HepG2 (cell line): ENCODE results near the gene ZNF106. TPM values are rescaled to one million over a fixed set of nuclear protein-coding genes. Genes with fewer than 3 reads are reported as not detected.

Experiments used
- ATAC-seq: fragments of 200-7000 bp; cut with Tn5 transposase; 3 replicates; pipeline ENCODE4 v1.9.1; 2020; ENCODE audit warnings: mild to moderate bottlenecking, moderate library complexity
- BruUV-seq: library from RNA; stranded (reverse); fragments of 400-500 nt; replicated peaks from 2 replicates; lab custom pipeline; 2021; lab: Mats Ljungman, UMichigan
- CTCF ChIA-PET: fragments of 300-600 bp; formaldehyde crosslinking; extraction: SDS; loops from one replicate; lab custom pipeline; 2021; ENCODE audit warnings: low total read pairs, inconsistent platforms, low intra/inter-chr PET ratio; lab: Yijun Ruan, JAX
- POLR2A ChIA-PET: fragments of 350-600 bp; sonication (Branson Sonifier 250); formaldehyde crosslinking; loops from one replicate; lab custom pipeline; 2020; ENCODE audit warnings: antibody characterized with exemption, inconsistent platforms; lab: Yijun Ruan, JAX
- DNase-seq: peaks from one replicate; pipeline ENCODE4 v3.0.0-alpha.2; 2015; ENCODE audit warnings: low spot score
- FAIRE-seq: peaks from 3 replicates; lab custom pipeline; 2011; peaks lifted over from hg19 to GRCh38; lab: Jason Lieb, UNC
- H2AFZ ChIP-seq: one replicate; pipeline ENCODE4 v1.6.1; 2011; ENCODE audit warnings: low read length, inconsistent platforms
- H3K27ac ChIP-seq: fragments of 300-600 bp; 3 replicates; pipeline ENCODE4 v1.8.0; 2011; ENCODE audit warnings: mixed run types, mild to moderate bottlenecking, mixed read lengths, low read length, inconsistent platforms; ENCODE audit not compliant: insufficient read depth; ENCODE audit errors: extremely low read length
- H3K27me3 ChIP-seq, 2 experiments: fragments of 200-600 bp in 1 of 2; 2 replicates in 1 of 2; 3 replicates in 1 of 2; pipeline versions ENCODE4 v1.6.0 to v1.8.0; 2011; ENCODE audit warnings: low read length in 2 of 2, mild to moderate bottlenecking in 2 of 2, moderate library complexity in 2 of 2, inconsistent platforms in 1 of 2; ENCODE audit not compliant: insufficient read depth in 2 of 2, control insufficient read depth in 1 of 2
- H3K36me3 ChIP-seq, 2 experiments: fragments of 200-600 bp in 1 of 2; replicated peaks in 1 of 2; 2 replicates in 1 of 2; 3 replicates in 1 of 2; pipeline versions ENCODE4 v1.5.1 to v1.8.0; 2011; ENCODE audit warnings: low read length in 2 of 2, inconsistent platforms in 1 of 2; ENCODE audit not compliant: insufficient read depth in 2 of 2, control insufficient read depth in 1 of 2
- H3K4me1 ChIP-seq: 2 replicates; pipeline ENCODE4 v1.5.1; 2012; ENCODE audit warnings: low read length, inconsistent platforms; ENCODE audit not compliant: insufficient read depth
- H3K4me2 ChIP-seq: 2 replicates; pipeline ENCODE4 v1.6.0; 2011; ENCODE audit warnings: low read depth, low read length, inconsistent platforms
- H3K4me3 ChIP-seq, 3 experiments: fragments of 200-600 bp in 1 of 3; sonication (generic), shearing (Covaris generic) in 1 of 3; replicated peaks in 1 of 3; 2 replicates each; pipeline ENCODE4 v1.5.1; 2011 to 2016; ENCODE audit warnings: low read length in 3 of 3, inconsistent platforms in 2 of 3, low read depth in 2 of 3, mild to moderate bottlenecking in 2 of 3, control low read depth in 1 of 3, mixed read lengths in 1 of 3; ENCODE audit not compliant: insufficient read depth in 1 of 3
- H3K79me2 ChIP-seq: one replicate; pipeline ENCODE4 v1.6.1; 2011; ENCODE audit warnings: low read length, inconsistent platforms; ENCODE audit not compliant: insufficient read depth
- H3K9ac ChIP-seq: 2 replicates; pipeline ENCODE4 v1.6.0; 2011; ENCODE audit warnings: mild to moderate bottlenecking, low read depth, low read length, inconsistent platforms; ENCODE audit not compliant: insufficient read depth
- H3K9me3 ChIP-seq: 2 replicates; pipeline ENCODE4 v1.5.1; 2012; ENCODE audit warnings: mild to moderate bottlenecking, low read length
- H4K20me1 ChIP-seq: 2 replicates; pipeline ENCODE4 v1.6.0; 2011; ENCODE audit warnings: inconsistent platforms, mild to moderate bottlenecking, low read length, moderate library complexity; ENCODE audit not compliant: insufficient read depth
- ARID3A ChIP-seq: IDR thresholded peaks from 2 replicates; pipeline ENCODE4 v1.6.1; 2012; ENCODE audit warnings: low read depth, low read length, improper control_type of control experiment
- CHCHD3 ChIP-seq: sonication (generic); formaldehyde crosslinking; IDR thresholded peaks from 2 replicates; pipeline ENCODE4 v1.8.0; 2022; ENCODE audit warnings: mild to moderate bottlenecking, missing genetic modification reagents, moderate library complexity
- ELF3 ChIP-seq: IDR thresholded peaks from 2 replicates; pipeline ENCODE4 v1.6.1; 2016; ENCODE audit warnings: missing genetic modification reagents, missing compliant biosample characterization
- FOXA1 ChIP-seq, 2 experiments: fragments of 450-650 bp in 1 of 2; sonication (generic) in 1 of 2; formaldehyde crosslinking in 1 of 2; IDR thresholded peaks; 2 replicates each; pipeline versions ENCODE4 v1.4.0 to v1.6.1; 2016 to 2020; ENCODE audit warnings: missing genetic modification reagents in 1 of 2
- HHEX ChIP-seq: IDR thresholded peaks from 2 replicates; pipeline ENCODE4 v1.6.1; 2016; ENCODE audit warnings: control low read depth
- HNRNPK ChIP-seq: fragments of 200-400 bp; formaldehyde crosslinking; IDR thresholded peaks from 2 replicates; pipeline ENCODE4 v1.6.1; 2018; ENCODE audit warnings: low read length, low read depth, moderate library complexity, mild to moderate bottlenecking; ENCODE audit not compliant: poor library complexity, severe bottlenecking
- ZBTB49 ChIP-seq: sonication (generic); formaldehyde crosslinking; IDR thresholded peaks from 2 replicates; pipeline ENCODE4 v1.4.0; 2020; ENCODE audit warnings: missing genetic modification reagents, borderline replicate concordance
- ZMYM3 ChIP-seq: sonication (generic); formaldehyde crosslinking; IDR thresholded peaks from 2 replicates; pipeline ENCODE4 v1.5.1; 2020; ENCODE audit warnings: mild to moderate bottlenecking, missing genetic modification reagents
- ZNF235 ChIP-seq: sonication (generic); formaldehyde crosslinking; IDR thresholded peaks from 2 replicates; pipeline ENCODE4 v1.8.1; 2023; ENCODE audit warnings: mild to moderate bottlenecking, missing genetic modification reagents, borderline replicate concordance
- ZNF75D ChIP-seq: sonication (generic); formaldehyde crosslinking; IDR thresholded peaks from 2 replicates; pipeline ENCODE4 v1.8.1; 2023; ENCODE audit warnings: missing genetic modification reagents, mild to moderate bottlenecking, borderline replicate concordance
- ZNF780A ChIP-seq: sonication (generic); formaldehyde crosslinking; IDR thresholded peaks from 2 replicates; pipeline ENCODE4 v1.8.0; 2022; ENCODE audit warnings: mild to moderate bottlenecking, missing genetic modification reagents, moderate library complexity
- WGBS: methylation state at CpG from one replicate; pipeline ENCODE4 v1.1.6; 2017; ENCODE audit warnings: low lambda C conversion rate; 5-methylcytosine and 5-hydroxymethylcytosine counted together
- in situ Hi-C: cut with HindIII; loops from 2 replicates; pipeline ENCODE4 v1.10.0; 2017; ENCODE audit warnings: low pct_unique_long_range_greater_than_20kb; ENCODE audit not compliant: extremely low pct_ligation_motif_present
- intact Hi-C: fragments of 100-400 bp; cut with micrococcal nuclease; formaldehyde crosslinking; loops from one replicate; pipeline ENCODE4 v1.10.0; 2022; ENCODE audit not compliant: unreplicated experiment
- polyA plus RNA-seq, 8 experiments: library from polyadenylated mRNA; depleted of rRNA in 3 of 8; stranded (reverse) in 7 of 8; unstranded in 1 of 8; fragments of >200 nt; fragmentation: Illumina TruSeq in 4 of 8; extraction: Trizol in 4 of 8; gene quantifications; 2 replicates each; pipeline versions ENCODE4 v1.2.1 to v1.2.3, GENCODE V29; 2011 to 2016; ENCODE audit warnings: low read depth in 4 of 8, missing spikeins in 1 of 8, mixed read lengths in 1 of 8; ENCODE audit not compliant: insufficient read depth in 1 of 8
- total RNA-seq, 5 experiments: library from RNA; depleted of rRNA; stranded (reverse); fragments of >200 nt; fragmentation: Illumina TruSeq; extraction: Trizol; gene quantifications; 2 replicates each; pipeline ENCODE4 v1.2.3, GENCODE V29; 2016; ENCODE audit warnings: low read depth in 1 of 5
- TF ChIP-seq, protein P1 (sequence below): fragments of 450-650 bp; IDR thresholded peaks from 2 replicates; pipeline ENCODE4 v1.6.1; 2017; ENCODE audit warnings: mild to moderate bottlenecking
- TF ChIP-seq, protein P2 (sequence below): sonication (generic); formaldehyde crosslinking; IDR thresholded peaks from 2 replicates; pipeline ENCODE4 v1.4.0; 2020; ENCODE audit warnings: missing genetic modification reagents

The ZNF106 gene
- total and polyA plus RNA-seq, 2 of the 13 experiments (the other 11 are each of a cell fraction or from before 2014, with no cell fraction given) = 12.5 to 35.1 TPM

DNA sequence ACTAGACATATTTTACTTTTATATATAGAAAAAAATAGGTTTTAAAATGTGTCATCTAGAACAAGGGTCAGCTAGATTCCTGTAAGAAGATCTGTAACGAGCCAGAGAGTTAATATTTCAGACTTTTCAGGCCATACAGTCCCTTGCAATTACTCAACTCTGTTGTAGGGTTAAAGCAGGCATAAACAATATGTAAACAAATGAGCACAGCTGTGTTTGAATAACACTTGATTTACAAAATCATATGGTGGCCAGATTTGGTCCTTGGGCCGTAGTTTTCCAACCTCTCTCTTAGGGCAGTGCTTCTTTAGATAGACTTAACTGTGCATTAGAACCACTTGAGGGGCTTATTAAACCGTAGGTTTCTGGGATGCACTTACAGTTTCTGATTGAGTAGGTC lies 38.0 kb upstream of the ZNF106 start:
- Histone ChIP-seq H3K27me3 (no peaks in the 10 kb centered on the region), H3K27ac (no peak overlapping the region), H3K79me2 (no peaks in the 10 kb centered on the region), H3K9ac (no peak overlapping the region), H3K4me1 (no peaks in the 10 kb centered on the region), H3K36me3 (peaks cover 7 to 49% of the 10 kb centered on the region in 2 experiments), H3K4me2 (no peak overlapping the region), H3K4me3 (no peak overlapping the region), H3K9me3 (no peaks in the 10 kb centered on the region), H4K20me1 (no peaks in the 10 kb centered on the region), H2AFZ (no peak overlapping the region)
- BruUV-seq = no TSS peak
- CTCF ChIA-PET = no interaction called here
- DNase-seq (no peak), ATAC-seq (no peak), FAIRE-seq (no peak)
- WGBS = 93% methylated on average over 3 of the region's 3 CpGs
- in situ Hi-C loops = no loop called here
- intact Hi-C loops = no loop called here
- POLR2A ChIA-PET = no interaction called here
- TF ChIP-seq, protein P1, sequence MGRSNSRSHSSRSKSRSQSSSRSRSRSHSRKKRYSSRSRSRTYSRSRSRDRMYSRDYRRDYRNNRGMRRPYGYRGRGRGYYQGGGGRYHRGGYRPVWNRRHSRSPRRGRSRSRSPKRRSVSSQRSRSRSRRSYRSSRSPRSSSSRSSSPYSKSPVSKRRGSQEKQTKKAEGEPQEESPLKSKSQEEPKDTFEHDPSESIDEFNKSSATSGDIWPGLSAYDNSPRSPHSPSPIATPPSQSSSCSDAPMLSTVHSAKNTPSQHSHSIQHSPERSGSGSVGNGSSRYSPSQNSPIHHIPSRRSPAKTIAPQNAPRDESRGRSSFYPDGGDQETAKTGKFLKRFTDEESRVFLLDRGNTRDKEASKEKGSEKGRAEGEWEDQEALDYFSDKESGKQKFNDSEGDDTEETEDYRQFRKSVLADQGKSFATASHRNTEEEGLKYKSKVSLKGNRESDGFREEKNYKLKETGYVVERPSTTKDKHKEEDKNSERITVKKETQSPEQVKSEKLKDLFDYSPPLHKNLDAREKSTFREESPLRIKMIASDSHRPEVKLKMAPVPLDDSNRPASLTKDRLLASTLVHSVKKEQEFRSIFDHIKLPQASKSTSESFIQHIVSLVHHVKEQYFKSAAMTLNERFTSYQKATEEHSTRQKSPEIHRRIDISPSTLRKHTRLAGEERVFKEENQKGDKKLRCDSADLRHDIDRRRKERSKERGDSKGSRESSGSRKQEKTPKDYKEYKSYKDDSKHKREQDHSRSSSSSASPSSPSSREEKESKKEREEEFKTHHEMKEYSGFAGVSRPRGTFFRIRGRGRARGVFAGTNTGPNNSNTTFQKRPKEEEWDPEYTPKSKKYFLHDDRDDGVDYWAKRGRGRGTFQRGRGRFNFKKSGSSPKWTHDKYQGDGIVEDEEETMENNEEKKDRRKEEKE = no peak
- TF ChIP-seq ZMYM3 (no peak), HNRNPK (no peak), ZNF235 (no peak), FOXA1 (IDR thresholded peaks at IDR 0.05) (no peak), FOXA1 (CRISPR knock-in tag; IDR thresholded peaks at IDR 0.05) (no peak), ZNF780A (no peak), ELF3 (no peak), ZNF75D (no peak), ARID3A (no peak), ZBTB49 (CRISPR knock-in tag) (no peak), HHEX (CRISPR knock-in tag) (no peak), CHCHD3 (no peak)
- TF ChIP-seq, protein P2, sequence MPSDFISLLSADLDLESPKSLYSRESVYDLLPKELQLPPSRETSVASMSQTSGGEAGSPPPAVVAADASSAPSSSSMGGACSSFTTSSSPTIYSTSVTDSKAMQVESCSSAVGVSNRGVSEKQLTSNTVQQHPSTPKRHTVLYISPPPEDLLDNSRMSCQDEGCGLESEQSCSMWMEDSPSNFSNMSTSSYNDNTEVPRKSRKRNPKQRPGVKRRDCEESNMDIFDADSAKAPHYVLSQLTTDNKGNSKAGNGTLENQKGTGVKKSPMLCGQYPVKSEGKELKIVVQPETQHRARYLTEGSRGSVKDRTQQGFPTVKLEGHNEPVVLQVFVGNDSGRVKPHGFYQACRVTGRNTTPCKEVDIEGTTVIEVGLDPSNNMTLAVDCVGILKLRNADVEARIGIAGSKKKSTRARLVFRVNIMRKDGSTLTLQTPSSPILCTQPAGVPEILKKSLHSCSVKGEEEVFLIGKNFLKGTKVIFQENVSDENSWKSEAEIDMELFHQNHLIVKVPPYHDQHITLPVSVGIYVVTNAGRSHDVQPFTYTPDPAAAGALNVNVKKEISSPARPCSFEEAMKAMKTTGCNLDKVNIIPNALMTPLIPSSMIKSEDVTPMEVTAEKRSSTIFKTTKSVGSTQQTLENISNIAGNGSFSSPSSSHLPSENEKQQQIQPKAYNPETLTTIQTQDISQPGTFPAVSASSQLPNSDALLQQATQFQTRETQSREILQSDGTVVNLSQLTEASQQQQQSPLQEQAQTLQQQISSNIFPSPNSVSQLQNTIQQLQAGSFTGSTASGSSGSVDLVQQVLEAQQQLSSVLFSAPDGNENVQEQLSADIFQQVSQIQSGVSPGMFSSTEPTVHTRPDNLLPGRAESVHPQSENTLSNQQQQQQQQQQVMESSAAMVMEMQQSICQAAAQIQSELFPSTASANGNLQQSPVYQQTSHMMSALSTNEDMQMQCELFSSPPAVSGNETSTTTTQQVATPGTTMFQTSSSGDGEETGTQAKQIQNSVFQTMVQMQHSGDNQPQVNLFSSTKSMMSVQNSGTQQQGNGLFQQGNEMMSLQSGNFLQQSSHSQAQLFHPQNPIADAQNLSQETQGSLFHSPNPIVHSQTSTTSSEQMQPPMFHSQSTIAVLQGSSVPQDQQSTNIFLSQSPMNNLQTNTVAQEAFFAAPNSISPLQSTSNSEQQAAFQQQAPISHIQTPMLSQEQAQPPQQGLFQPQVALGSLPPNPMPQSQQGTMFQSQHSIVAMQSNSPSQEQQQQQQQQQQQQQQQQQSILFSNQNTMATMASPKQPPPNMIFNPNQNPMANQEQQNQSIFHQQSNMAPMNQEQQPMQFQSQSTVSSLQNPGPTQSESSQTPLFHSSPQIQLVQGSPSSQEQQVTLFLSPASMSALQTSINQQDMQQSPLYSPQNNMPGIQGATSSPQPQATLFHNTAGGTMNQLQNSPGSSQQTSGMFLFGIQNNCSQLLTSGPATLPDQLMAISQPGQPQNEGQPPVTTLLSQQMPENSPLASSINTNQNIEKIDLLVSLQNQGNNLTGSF (CRISPR knock-in tag) = no peak
